ENCODE results near the gene RNASE7.

GRCh38 chr14:21081521-21082142 lies 39.5 kb downstream of the RNASE7 start:
- no peak for TF ChIP-seq CTCF (conservative IDR thresholded peaks at IDR 0.05; ENCODE audit: low read length)
- TF ChIP-seq EZH2phosphoT487 (IDR thresholded peaks at IDR 0.05; ENCODE audit: borderline replicate concordance, low read depth, low read length): no peak

Measured in OCI-LY7 (cell line).